Heart left ventricle (tissue), 16 donors: ENCODE results near the gene SLC22A15. TPM values are rescaled to one million over a fixed set of nuclear protein-coding genes. Genes with fewer than 3 reads are reported as not detected.

Source experiments
- ATAC-seq, 4 donors: fragments of 200-7000 bp; cut with Tn5 transposase; one replicate each; pipeline ENCODE4 v1.9.1; 2020 to 2022; ENCODE audit warnings: moderate library complexity in 4 of 4, mild to moderate bottlenecking in 3 of 4, moderate number of reproducible peaks in 1 of 4
- DNase-seq, 5 donors: peaks; one replicate each; pipeline ENCODE4 v3.0.0-alpha.2; 2020
- H3K27ac ChIP-seq, 12 donors: fragments of 200-600 bp; sonication (generic) in 4 of 12; one replicate each; pipeline versions ENCODE4 v1.5.0 to v1.8.0; 2016 to 2022; ENCODE audit warnings: mild to moderate bottlenecking in 2 of 12
- H3K27me3 ChIP-seq, 9 donors: fragments of 200-600 bp; sonication (generic) in 2 of 9; one replicate each; pipeline versions ENCODE4 v1.5.1 to v1.8.0; 2016 to 2022; ENCODE audit warnings: mild to moderate bottlenecking in 3 of 9
- H3K36me3 ChIP-seq, 9 donors: fragments of 200-600 bp; sonication (generic) in 2 of 9; one replicate each; pipeline versions ENCODE4 v1.5.0 to v1.8.0; 2018 to 2022; ENCODE audit warnings: mild to moderate bottlenecking in 2 of 9
- H3K4me1 ChIP-seq, 12 donors: fragments of 200-600 bp; sonication (generic) in 4 of 12; one replicate each; pipeline versions ENCODE4 v1.5.0 to v1.8.0; 2016 to 2022; ENCODE audit warnings: mild to moderate bottlenecking in 3 of 12
- H3K4me3 ChIP-seq, 12 donors: fragments of 200-600 bp; sonication (generic) in 4 of 12; one replicate each; pipeline versions ENCODE4 v1.5.0 to v1.8.0; 2017 to 2022; ENCODE audit warnings: mild to moderate bottlenecking in 9 of 12, moderate library complexity in 4 of 12
- H3K9me3 ChIP-seq, 12 donors: fragments of 200-600 bp; sonication (generic) in 4 of 12; one replicate each; pipeline versions ENCODE4 v1.5.0 to v1.8.0; 2016 to 2022; ENCODE audit warnings: mild to moderate bottlenecking in 1 of 12
- CTCF ChIP-seq, 12 donors: fragments of 200-600 bp; sonication (generic) in 4 of 12; IDR thresholded peaks; one replicate each; pipeline versions ENCODE4 v1.5.0 to v1.8.0; 2018 to 2022; ENCODE audit warnings: antibody characterized with exemption in 12 of 12, mild to moderate bottlenecking in 5 of 12
- POLR2A ChIP-seq, 2 donors: fragments of 450-650 bp; IDR thresholded peaks; one replicate each; pipeline ENCODE4 v1.6.1; 2017; ENCODE audit warnings: antibody characterized with exemption in 2 of 2, mild to moderate bottlenecking in 2 of 2, moderate library complexity in 2 of 2
- WGBS, 4 donors: extraction: QIAGEN DNeasy Blood & Tissue Kit in 2 of 4; methylation state at CpG; one replicate each; pipeline versions ENCODE4 v1.1.5 to v1.1.7; 2013 to 2018; 5-methylcytosine and 5-hydroxymethylcytosine counted together
- intact Hi-C, 10 donors: fragments of 100-400 bp; cut with DNase I; formaldehyde crosslinking; loops; one replicate each; pipeline versions ENCODE4 v1.11.1 to v1.14.2; 2022
- long read RNA-seq, 3 donors: library from polyadenylated mRNA; unstranded; transcript quantifications; one replicate each; pipeline ENCODE4 v2.0.0, GENCODE V29; 2020 to 2021
- polyA plus RNA-seq, 2 donors: library from polyadenylated mRNA; stranded (reverse); fragments of 200-250 nt; gene quantifications; one replicate each; pipeline ENCODE4 v1.2.3, GENCODE V29; 2013
- total RNA-seq, 9 donors: library from RNA; depleted of rRNA in 2 of 9; stranded (reverse); fragments of >200 nt in 2 of 9; fragmentation: NEBNext Ultra II Directional in 3 of 9; extraction: Animal tissue kit (Norgen Biotek cat#: 25700) in 3 of 9; gene quantifications; one replicate each; pipeline versions ENCODE4 v1.1.0 to v1.2.4, GENCODE V29; 2016 to 2023
- donor health status: ischemic (EF 13 %, LVEDD 7.1; RV severe dilation, severe dysfunction).
- donor health status: healthy with polysubstance abuse.
- donor health status: DM: no; HTN: yes; CAD: no.
- donor health status: DM: no; HTN: no; CAD: no.
- donor health status: ischemic (EF 25% LVEDD 6.9; RV normal size, moderate dysfunction).
- donor health status: ischemic (EF 25% LVEDD 5.7; RV mildly dilated, moderate dysfunction).
- donor health status: healthy.
- donor health status: DM: yes; HTN: yes; CAD: no.
- donor health status: ischemic (EF 35%, LVEDD 5.7; RV mildly dilated, moderate dysfunction).
- donor health status: nonischemic (EF 11% LVEDD 7.7; RV severe dilation, severe dysfunction).
- donor health status: DM: yes; HTN: yes; CAD: no.
- donor health status: PGD.
- donor health status: ischemic (EF 29% LVEDD 5.4; RV normal size, mild dysfunction).
- donor health status: nonischemic (EF 23%, LVEDD 6.1; RV moderate dilation, normal function).

SLC22A15 gene
- total RNA-seq = 1 to 10 TPM; 5.2 to 9.4 (median 8.1) TPM
- 1 to 10 TPM; 2.7 to 4.1 TPM for polyA plus RNA-seq
- long read RNA-seq, donor 1, full-length matches to known transcripts = 3 of 9 reads
- long read RNA-seq, donor 1, partial matches to known transcripts = 4 of 9 reads
- long read RNA-seq, donor 1, other reads (novel, unspliced or antisense) = 2 of 9 reads
- long read RNA-seq, donor 2, partial matches to known transcripts = 0 of 2 reads
- long read RNA-seq, donor 2, other reads (novel, unspliced or antisense) = 2 of 2 reads
- long read RNA-seq, donor 3, full-length matches to known transcripts = 7 of 11 reads
- long read RNA-seq, donor 3, partial matches to known transcripts = 1 of 11 reads
- long read RNA-seq, donor 3, other reads (novel, unspliced or antisense) = 3 of 11 reads

- Histone ChIP-seq H3K27ac (peak within 1 kb of the TSS; percentile 57 to 91 (median 78)), H3K9me3 (no peaks in the 10 kb centered on the region), H3K4me1 (peaks cover 0 to 41% (median 6%) of the 10 kb centered on the region in 12 donors), H3K36me3 (no peaks in the 10 kb centered on the region), H3K4me3 (peak within 1 kb of the TSS; percentile 60 to 86 (median 76)), H3K27me3 (no peaks in the 10 kb centered on the region)
- intact Hi-C loops = loop anchor here in 2 of 10 donors (5.0 kb wide), 1 partner anchor 169 kb away; no protein-coding TSS in a partner anchor
- TF ChIP-seq CTCF (IDR thresholded peaks at IDR 0.05) = no peak
- no peak for TF ChIP-seq POLR2A (IDR thresholded peaks at IDR 0.05)
- 0 to 1% (median 1%) methylated on average over 20 to 91 of the region's 91 CpGs for WGBS, 4 donors
- DNase-seq (peak; percentile 57 to 88 (median 70)), ATAC-seq (peak; percentile 47 to 90 (median 82))
These were observed at the start of gene SLC22A15 for GRCh38 chr1:115976062-115976920. SLC22A15 (plus strand) TSS chr1:115976513; CDS start chr1:115976628, 115 bp downstream.

- DNase-seq (no peak), ATAC-seq (no peak)
- intact Hi-C loops = no loop called here
- Histone ChIP-seq H3K9me3 (peaks cover 0 to 4% (median 0%) of the 10 kb centered on the region in 12 donors), H3K27ac (no peak overlapping the region), H3K27me3 (peaks cover 0 to 4% (median 0%) of the 10 kb centered on the region in 9 donors), H3K4me3 (no peak overlapping the region), H3K4me1 (peaks cover 0 to 13% (median 0%) of the 10 kb centered on the region in 12 donors), H3K36me3 (no peaks in the 10 kb centered on the region)
- TF ChIP-seq POLR2A (IDR thresholded peaks at IDR 0.05) (no peak), CTCF (IDR thresholded peaks at IDR 0.05) (no peak)
- 74 to 91% (median 83%) methylated on average over 4 of the region's 4 CpGs for WGBS, 4 donors
These were observed 48.3 kb upstream of the SLC22A15 start for GRCh38 chr1:115927971-115928370.

DNA sequence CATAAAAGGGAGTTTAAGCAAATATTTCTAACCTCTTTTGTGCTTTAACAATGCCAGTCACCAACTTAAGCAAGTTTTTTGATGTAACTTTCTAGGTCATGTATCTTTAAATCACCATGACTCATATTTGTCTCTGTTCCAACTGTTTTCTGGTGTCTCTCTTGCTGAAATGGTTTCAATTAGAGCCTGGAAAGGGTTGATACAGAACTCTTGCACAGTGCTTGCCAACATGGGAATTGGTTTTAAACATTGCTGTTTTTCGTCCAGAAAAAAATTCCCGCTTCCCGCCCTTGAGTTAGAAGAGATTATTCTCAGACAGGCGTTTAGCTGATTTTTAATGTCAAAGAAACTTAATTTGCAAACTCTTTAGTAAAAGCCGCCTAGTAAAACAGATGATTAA is 46.4 kb upstream of the SLC22A15 start:
- no peak overlapping the region for H3K4me3 ChIP-seq
- DNase-seq (no peak), ATAC-seq (no peak)
- H3K27me3 ChIP-seq = peaks cover 0 to 4% (median 0%) of the 10 kb centered on the region in 9 donors
- H3K4me1 ChIP-seq = peaks cover 0 to 13% (median 0%) of the 10 kb centered on the region in 12 donors
- H3K27ac ChIP-seq = no peak overlapping the region
- no peak for TF ChIP-seq POLR2A (IDR thresholded peaks at IDR 0.05)
- TF ChIP-seq CTCF (IDR thresholded peaks at IDR 0.05) = no peak
- intact Hi-C loops = no loop called here
- 57 to 69% (median 63%) methylated on average over 5 of the region's 5 CpGs for WGBS, 4 donors
- peaks cover 0 to 4% (median 0%) of the 10 kb centered on the region in 12 donors for H3K9me3 ChIP-seq
- no peaks in the 10 kb centered on the region for H3K36me3 ChIP-seq

- intact Hi-C loops = no loop called here
- Histone ChIP-seq H3K36me3 (no peaks in the 10 kb centered on the region), H3K27ac (no peak overlapping the region), H3K4me3 (no peak overlapping the region), H3K9me3 (peaks cover 0 to 4% (median 0%) of the 10 kb centered on the region in 12 donors), H3K27me3 (no peaks in the 10 kb centered on the region), H3K4me1 (peaks cover 0 to 13% (median 0%) of the 10 kb centered on the region in 12 donors)
- TF ChIP-seq POLR2A (IDR thresholded peaks at IDR 0.05) (no peak), CTCF (IDR thresholded peaks at IDR 0.05) (no peak)
- DNase-seq (no peak), ATAC-seq (no peak)
- 75 to 87% (median 80%) methylated on average over 3 of the region's 3 CpGs for WGBS, 4 donors
These were observed 42.7 kb upstream of the SLC22A15 start for GRCh38 chr1:115933625-115934024.
